ENCODE results near the gene STMN3.
"Not testable (repeated sequence)": the region's sequence is repeated elsewhere in the genome, so short reads cannot be mapped to it uniquely, and the experiment has no call there.

The STMN3 gene

DNA sequence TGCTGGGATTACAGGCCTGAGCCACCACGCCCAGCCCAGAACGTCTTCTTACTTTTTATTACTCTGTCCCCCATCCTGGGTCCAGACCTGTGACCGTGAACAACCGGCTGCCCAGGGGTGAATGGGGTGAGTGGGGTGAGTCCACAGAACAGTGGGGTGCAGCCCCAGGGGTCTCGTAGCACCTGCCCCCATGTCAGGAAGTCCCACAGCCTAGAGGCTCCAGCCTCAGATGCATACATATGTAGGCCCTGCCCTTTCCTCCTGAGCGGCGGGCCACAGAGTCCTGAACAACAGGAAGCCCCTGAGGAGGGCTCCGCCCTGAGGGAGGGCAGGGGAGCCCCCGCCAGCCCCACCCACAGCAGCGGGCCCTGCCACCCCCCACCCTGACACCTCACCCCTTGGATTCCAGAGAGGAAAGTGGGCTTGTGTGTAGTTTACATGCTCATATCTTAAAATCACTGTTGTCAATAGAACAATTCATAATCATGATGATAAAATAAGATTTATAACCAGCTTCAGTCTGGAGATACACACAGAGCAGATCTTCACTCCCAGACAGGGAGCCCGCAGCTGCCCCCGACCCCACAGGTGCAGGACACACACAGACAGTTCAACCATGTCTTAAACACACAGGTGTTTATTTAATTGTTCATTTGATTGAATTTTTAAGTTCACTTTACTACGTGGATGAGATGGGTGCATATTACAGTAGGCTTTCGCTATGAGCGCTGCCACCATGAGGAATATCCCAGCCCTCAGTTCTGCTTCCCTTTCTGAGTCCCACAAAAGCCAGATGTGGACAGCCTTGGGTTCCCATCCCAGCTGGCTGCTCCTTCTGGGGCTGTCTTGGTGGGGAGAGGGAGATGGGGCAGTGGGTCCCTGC, 13.9 kb downstream of the STMN3 start:
- no peak for DNase-seq (ENCODE audit: low spot score)

DNA sequence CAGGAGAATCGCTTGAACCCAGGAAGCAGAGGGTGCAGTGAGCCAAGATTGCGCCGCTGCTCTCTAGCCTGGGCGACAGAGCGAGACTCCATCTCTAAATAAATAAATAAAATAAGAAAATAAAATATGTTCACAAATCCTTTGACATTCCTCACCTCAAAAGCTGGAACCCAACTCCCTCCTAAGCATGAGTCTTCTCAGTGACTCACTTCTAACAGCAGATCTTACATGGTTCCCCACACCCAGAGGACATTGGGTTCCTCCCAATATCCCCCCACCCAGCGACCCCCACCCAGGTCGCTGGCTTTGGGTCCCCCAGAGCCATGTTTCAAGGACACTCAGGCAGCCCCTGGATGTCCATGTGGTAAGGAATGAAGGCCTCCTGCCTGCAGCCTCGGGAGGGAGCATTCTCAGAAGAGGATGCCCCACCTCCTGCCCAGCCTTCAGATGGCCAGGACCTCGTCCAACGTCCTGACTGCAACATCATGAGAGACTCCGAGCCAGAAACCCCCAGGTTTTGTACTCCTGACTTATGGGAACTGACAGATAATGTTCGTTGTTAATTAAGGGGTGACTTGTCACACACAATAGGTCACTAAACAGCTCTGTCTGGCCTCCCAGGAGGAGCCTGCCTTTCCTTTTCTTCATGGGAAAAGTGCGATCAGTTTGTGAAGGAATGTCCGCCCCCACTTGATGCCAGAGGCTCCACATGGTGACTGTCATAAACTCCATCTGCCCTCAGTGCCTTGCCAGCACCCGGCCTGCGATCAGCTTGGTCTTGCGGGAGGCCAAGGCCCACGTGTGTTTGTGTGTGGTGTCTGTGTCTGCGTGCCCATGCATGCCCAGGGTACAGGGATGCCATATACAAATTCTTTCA, 16.2 kb downstream of the STMN3 start:
- DNase-seq (ENCODE audit: low spot score) = no peak

DNA sequence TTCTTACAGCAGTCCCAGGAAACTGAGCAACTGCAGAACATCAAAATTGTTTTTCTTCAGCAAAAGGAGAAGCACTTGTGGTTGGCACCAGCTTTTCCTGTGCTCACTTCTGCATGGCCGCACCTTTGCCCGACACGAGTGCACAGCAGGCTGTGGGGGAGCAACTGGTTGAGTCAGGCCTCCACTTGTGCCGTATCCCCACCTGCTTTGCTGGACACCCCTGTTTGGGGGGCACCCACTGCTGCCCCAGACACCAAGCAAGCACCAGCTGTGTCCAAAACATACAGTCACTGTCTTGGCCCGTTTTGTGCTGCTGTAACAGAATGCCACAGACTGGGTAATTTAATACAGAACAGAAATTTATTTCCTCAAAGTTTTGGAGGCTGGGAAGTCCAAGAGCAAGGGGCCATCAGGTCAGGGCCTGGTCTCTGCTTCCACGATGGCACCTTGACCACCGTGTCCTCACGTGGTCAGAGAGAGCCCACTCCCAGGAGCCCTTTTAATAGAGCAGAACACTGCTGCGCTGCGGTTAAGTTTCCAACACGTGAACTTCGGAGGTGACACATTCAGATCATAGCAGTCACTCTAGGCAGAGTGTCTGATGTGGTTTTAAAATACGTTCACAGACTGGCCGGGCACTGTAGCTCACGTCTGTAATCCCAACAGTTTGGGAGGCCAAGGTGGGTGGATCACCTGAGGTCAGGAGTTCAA, 17.6 kb downstream of the STMN3 start:
- DNase-seq (ENCODE audit: low spot score) = no peak

DNA sequence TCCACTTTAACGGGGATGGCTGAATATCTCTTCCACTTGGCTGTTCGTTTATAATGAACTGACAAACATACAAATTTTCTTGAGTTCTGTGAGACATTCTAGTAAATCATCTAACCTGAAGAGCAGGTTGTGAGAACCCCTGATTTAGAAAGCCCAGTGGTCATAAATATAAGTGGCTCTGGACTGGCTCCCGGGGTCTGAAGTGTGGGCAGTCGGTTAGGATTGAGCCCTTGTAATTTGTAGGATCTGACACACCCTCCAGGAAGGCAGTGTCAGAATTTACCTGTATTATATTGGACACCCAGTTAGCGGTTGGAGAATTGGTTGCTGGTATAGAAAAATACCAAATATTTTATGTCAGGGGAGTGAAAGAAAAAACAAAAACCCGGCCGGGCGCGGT, 19.5 kb downstream of the STMN3 start:
- no peak for DNase-seq (ENCODE audit: low spot score)

DNA sequence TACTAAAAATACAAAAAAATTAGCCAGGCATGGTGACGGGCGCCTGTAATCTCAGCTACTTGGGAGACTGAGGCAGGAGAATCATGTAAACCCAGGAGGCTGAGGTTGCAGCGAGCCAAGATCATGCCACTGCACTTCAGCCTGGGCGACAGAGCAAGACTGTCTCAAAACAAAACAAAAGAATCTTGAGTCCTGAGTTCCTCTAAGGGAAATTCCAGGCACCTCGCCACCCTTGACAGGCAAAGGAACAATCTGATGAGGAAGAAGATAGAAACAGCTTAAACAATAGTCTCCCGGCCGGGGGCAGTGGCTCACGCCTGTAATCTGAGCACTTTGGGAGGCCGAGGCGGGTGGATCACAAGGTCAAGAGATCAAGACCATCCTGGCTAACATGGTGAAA, 21.8 kb downstream of the STMN3 start:
- DNase-seq (ENCODE audit: low spot score) = not testable (repeated sequence)

DNA sequence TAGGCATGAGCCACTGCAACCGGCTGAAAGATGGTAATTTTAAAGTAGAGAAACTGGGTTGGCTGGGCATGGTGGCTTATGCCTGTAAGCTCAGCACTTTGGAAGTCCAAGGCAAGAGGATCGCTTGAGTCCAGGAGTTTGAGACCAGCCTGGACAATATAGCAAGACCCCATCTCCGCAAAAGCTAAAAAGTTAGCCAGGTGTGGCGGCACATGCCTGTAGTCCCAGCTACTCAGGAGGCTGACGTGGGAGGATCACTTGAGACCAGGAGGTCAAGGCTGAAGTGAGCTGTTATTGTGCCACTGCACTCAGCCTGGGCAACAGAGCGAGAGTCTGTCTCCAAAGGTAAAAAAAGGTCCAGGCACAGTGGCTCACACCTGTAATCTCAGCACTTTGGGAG, 22.3 kb downstream of the STMN3 start:
- DNase-seq (ENCODE audit: low spot score) = not testable (repeated sequence)

DNA sequence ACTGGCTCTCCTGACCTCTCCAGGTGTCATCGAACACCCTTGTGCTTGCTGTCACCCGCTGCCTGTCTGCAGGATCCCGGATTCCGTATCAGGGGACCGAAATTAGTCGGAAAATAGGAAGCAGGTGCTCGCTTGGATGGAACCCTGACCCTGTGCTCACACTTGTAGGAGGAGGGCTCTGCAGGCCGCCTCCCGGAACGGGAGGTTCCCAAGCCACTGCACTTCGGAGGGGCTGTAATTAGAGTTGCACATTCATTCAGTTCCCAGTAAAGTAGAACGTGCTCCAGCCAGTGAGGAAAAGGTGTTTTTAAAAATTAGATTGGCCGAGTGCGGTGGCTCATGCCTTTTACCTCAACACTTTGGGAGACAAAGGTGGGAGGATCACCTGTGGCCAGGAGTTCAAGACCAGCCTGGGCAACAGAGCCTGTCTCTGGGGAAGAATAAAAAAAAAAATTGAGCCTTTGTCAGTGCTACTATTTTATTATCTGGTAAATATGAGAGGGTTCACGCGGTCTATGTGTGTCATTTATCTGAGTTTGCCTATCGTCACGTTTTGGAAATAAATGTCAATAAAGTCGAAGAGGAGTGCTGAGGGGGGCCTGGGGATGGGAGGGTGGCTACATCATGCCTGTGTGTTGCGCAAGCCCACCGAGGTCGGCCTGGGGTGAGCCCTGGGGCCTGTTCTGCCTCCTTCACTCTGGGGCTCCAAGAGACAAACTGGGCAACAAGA, 24.8 kb downstream of the STMN3 start:
- DNase-seq (ENCODE audit: low spot score) = peak; percentile 87

DNA sequence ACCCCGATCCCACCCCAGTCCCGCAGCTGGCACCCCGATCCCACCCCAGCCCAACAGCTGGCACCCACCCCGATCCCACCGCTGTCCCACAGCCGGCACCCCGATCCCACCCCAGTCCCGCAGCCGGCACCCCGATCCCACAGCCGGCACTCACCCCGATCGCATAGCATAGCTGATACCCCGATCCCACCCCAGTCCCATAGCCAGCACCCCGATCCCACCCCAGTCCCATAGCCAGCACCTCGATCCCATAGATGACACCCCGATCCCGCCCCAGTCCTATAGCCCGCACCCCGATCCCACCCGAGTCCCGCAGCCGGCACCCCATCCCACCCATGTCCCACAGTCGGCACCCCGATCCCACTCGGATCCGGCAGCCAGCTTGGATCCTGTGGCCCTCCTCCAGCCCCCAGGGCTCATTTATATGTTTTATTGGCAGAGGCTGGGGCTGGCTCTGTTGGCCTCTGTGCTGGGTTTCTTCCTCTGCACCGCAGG, 25.4 kb downstream of the STMN3 start:
- no peak for DNase-seq (ENCODE audit: low spot score)

DNA sequence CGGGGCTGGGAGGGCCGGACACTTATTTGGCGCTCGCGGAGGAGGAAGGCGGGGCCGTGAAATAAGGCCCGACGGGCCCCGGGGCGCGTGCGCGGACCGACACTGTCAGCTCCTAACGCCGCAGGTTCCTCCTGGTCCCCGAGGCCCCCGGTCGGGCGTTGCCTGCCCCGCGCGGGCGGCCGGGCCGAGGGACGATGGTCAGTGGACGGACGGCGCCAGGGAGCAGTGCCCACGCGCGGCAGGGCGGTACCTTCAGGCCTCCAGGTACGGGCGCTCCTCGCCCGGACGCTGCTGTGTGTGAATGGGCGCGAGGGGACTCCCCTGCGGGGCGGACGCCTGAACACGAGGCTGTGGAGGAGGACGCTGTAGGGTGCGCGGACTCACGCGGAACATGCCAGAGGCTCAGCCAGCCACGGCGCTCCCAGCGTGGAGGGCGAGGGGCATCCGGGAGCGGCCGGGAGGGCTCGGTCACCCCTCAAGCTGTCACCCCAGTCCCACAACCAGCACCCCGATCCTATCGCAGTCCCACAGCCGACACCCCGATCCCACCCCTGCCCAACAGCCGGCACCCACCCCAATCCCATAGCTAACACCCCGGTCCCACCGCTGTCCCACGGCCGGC, 26.0 kb downstream of the STMN3 start:
- DNase-seq (ENCODE audit: low spot score) = peak; percentile 96

DNA sequence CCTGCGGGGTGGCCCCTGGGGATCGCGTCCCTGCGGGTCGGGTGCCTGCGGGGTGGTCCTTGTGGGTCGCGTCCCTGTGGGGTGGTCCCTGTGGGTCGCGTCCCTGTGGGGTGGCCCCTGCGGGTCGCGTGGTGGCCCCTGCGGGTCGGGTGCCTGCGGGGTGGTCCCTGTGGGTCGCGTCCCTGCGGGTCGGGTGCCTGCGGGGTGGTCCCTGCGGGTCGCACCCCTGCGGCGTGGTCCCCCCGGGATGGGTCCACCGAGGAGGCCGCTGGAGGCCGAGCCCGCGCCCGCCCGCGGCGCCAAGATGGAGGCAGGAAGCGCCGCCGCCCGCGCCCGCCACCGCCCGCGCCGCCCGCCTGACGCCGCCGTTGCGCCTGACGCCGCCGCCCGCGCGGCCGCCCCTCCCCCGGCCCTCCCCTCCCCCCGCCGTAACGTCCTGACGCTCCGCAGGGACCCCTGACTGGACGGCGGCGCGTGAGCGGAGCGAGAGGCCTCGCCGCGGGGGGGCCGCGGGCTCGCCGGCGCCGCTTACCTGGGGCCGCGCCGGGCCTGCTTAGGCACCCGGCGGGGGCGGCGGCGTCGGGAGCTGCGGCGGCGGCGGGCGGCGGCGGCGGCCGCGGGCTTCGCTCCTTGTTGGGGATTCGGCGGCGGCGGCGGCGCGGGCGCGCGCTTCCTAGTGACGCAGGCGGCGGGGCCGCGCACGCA, 26.6 kb downstream of the STMN3 start, which contains the start of gene GMEB2:
TSS of gene GMEB2 (minus strand) at position 678 of the 705 bp plus-strand sequence. CDS start 7,704 bp downstream, outside the sequence.
- peak; percentile 78 for DNase-seq (ENCODE audit: low spot score)

DNA sequence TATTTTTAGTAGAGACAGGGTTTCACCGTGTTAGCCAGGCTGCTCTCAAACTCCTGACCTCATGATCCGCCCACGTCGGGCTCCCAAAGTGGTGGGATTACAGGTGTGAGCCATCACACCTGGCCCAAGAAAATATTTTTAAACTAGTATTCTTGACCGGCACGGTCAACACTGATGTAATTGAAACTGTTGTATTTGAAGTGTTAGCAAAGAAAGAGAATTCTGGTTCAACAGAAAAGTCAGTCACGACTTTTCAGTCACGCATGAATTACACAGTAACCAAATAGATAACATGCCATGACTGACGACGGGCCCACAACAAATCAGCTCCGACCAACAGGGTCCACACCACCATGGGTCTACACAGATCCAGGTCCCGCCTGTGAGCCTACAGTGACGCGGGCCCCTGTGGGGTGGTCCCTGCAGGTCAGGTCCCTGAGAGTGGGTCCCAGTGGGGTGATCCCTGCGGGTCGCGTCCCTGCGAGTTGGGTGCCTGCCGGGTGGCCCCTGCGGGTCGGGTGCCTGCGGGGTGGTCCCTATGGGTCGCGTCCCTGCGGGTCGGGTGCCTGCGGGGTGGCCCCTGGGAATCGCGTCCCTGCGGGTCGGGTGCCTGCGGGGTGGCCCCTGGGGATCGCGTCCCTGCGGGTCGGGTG, 27.3 kb downstream of the STMN3 start:
- no peak for DNase-seq (ENCODE audit: low spot score)

DNA sequence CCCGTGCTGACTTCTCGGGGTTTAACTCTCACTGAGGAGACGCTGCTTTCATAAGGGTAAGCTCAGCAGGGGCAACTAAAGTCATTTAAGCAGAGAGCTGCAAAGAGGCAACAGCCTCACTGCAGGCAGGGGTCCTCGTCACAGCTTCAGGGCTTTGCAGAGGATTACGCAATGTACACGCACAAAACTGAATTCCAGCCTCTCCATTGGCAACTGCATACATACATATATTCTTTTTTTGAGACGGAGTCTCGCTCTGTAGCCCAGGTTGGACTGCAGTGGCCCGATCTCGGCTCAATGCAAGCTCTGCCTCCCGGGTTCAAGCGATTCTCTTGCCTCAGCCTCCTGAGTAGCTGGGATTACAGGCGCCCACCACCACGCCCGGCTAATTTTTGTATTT, 28.7 kb downstream of the STMN3 start:
- no peak for DNase-seq (ENCODE audit: low spot score)

DNA sequence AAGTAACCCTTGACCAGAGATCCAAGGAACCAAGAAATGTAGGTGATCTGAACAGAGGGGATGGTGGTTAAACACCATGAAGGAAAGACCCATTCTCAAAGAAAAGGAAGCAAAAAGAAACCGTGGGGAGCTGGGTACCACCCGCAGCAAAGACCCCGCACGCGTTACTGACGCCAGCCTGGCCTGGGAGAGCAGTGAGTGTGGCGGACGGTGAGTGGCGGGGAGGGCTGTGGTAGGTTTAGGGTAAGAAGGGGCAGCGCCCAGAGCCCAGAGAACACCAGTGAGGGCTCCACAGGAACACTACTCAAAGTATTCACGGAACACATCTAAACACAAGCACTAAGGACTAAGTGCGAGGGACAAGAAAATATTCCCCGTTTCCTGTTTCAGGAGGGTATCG, 30.5 kb downstream of the STMN3 start:
- DNase-seq (ENCODE audit: low spot score) = no peak

DNA sequence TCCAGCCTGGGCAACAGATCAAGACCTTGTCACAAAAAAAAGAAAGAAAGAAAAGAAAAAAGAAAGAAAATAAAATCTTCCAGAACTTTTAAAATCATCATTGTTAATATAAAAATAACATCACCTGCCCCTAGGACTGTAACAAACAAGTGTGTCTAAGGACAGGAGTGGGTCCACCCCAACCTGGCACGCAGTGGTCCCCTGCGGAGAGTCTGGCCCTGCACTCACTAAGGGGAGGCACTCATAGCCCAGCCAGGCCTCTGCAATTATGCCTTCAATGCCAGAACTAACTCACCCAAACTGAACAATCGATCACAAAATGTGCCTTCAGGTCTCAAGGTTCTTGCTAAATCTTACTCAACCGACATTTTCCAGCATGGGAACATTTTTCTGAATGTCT, 31.1 kb downstream of the STMN3 start:
- DNase-seq (ENCODE audit: low spot score) = no peak

DNA sequence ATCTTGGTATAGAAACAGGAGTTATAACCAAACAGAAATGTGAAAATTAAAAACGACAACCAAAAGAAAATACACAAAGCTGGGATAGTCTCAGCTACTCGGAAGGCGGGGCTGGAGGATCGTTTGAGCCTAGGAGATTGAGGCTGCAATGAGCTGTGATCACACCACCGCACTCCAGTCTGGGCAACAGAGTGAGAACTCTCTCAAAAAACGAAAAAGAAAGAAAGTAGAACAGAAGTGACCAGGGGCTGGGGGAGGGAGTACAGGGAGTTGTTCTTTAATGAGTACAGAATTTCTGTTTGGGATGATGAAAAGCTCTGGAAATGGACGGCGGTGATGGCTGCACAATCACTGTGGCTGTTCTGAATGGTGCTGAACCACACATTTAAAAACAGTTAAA, 32.2 kb downstream of the STMN3 start:
- DNase-seq (ENCODE audit: low spot score) = no peak

DNA sequence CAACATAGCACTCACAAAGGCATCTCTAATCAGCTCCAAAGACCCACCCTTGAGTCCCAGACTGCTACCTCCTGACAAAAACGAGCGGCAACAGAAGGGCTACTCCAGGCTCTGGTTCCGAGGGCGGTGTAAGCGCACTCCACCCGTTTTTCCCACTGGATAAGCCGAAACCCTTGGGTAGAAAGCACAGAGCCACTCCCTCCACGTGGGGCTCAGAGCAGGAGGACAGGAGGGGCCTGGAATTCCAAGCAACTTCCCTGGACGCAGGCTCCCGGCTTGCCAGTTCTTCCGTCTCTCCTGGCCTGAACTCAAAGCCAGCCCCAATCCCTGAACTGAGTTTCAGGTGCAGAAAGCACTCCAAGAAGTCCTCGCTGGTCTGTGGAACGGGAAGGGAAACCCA, 33.7 kb downstream of the STMN3 start:
- DNase-seq (ENCODE audit: low spot score) = no peak

DNA sequence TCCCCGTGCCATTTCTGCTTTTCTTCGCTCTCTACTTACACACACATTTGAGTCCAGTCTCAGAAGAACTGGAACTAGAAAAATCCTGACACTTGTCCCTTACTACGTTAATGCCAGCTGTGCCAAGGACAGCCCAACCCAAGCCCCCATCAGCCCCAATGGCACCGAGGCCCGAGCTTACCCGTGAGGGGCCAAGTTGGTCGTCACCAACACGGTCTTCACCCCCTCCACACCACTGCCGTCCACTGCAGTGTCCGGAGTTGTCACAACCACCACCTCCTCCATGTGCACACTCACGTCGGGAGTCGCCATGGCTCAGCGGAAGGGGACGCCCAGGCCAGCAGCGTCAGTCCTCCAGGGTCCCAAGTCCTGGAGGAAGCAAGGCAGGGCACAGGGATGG, 34.1 kb downstream of the STMN3 start:
- no peak for DNase-seq (ENCODE audit: low spot score)

DNA sequence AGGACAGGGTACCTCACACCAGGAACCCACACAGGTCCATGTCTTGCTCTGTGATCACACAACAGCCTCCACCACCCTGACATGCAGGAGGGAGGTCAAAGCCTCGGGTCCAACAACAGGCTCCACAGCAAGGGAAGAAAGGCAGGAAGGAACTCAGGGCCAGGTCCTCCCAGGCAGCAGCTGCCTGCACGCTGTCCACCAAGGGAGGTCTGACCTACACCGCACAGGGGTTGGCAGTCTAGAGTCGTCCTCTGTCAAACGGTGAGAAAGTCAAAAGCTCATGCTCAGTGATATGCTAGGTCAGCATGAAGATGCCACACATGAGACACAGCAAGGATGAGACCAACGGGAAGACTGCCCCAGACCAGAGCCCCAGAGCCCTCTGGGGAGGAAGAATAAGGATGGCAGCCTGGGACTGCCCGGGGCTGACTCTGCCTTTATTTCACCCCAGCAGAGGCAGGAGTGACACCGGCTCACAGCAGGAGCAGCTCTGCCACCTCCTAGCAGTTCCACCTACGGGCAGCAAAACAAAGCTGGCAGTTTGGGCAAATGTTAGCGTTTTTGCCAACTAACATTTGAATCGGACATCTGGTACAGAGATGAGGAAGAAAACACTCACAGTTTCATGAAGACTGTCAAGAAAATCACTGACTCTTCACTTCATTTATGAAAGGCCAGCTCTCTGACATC, 34.8 kb downstream of the STMN3 start:
- no peak for DNase-seq (ENCODE audit: low spot score)

DNA sequence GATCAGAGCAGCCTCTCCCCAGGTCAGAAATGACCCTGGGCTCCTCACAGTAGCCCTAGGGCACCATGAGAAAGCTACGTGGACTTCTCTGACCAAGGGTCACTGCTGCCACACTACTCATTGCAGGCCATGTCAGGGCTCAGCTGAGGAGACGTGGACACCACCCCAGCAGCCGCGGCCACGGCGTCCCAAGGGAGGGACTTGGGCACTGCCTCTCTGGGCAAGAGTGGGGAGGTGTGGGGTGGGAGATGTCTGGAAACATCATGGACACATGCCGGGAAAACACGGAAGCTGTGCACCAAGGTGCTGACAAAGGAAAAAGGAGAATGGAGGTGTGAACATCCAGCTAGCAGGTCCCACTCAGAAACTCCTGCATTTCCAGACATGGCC, 35.4 kb downstream of the STMN3 start:
- no peak for DNase-seq (ENCODE audit: low spot score)

Measured in SK-N-DZ (cell line).